ENCODE data around the gene WNT1.

GRCh38 chr12:48936379-48936979 is 41.6 kb upstream of the WNT1 start:
- TF ChIP-seq REST (IDR thresholded peaks at IDR 0.05; ENCODE audit: borderline replicate concordance) (no peak), SMC3 (conservative IDR thresholded peaks at IDR 0.05; ENCODE audit: poor library complexity) (peak; percentile 91), CTCF (IDR thresholded peaks at IDR 0.05; ENCODE audit: poor library complexity, severe bottlenecking) (peak; percentile 91), EP300 (conservative IDR thresholded peaks at IDR 0.05; ENCODE audit: poor library complexity, severe bottlenecking) (no peak), RAD21 (conservative IDR thresholded peaks at IDR 0.05) (peak; percentile 83), TAF1 (IDR thresholded peaks at IDR 0.05; ENCODE audit: low read depth) (no peak)
